OCI-LY3 (cell line): Measurements from ENCODE around the gene DHRS7.

Experiments
- H2AFZ ChIP-seq: fragments of 200-600, 300-600 bp; shearing (Covaris generic); 2 replicates; pipeline ENCODE4 v1.6.0; 2014; ENCODE audit warnings: antibody characterized with exemption, low read depth, low read length
- H3K27ac ChIP-seq: fragments of 200-600, 300-600 bp; sonication (generic); 2 replicates; pipeline ENCODE4 v1.5.1; 2014; ENCODE audit warnings: mild to moderate bottlenecking, low read length, moderate library complexity, mixed read lengths
- H3K27me3 ChIP-seq: fragments of 200-600, 300-600 bp; sonication (generic); 2 replicates; pipeline ENCODE4 v1.6.1; 2014; ENCODE audit warnings: low read depth, low read length, mixed read lengths
- H3K36me3 ChIP-seq: fragments of 200-600, 300-600 bp; sonication (generic); replicated peaks from 2 replicates; pipeline ENCODE3; 2014; ENCODE audit warnings: low read depth, low read length, mixed read lengths
- H3K4me1 ChIP-seq: fragments of 300-600, 200-600 bp; sonication (generic); 2 replicates; pipeline ENCODE4 v1.6.1; 2014; ENCODE audit warnings: low read length, mixed read lengths
- H3K4me2 ChIP-seq: fragments of 200-600, 300-600 bp; sonication (generic); 2 replicates; pipeline ENCODE4 v1.6.1; 2014; ENCODE audit warnings: low read length, mixed read lengths
- H3K4me3 ChIP-seq: fragments of 300-600, 200-600 bp; sonication (generic); 2 replicates; pipeline ENCODE4 v1.5.1; 2014; ENCODE audit warnings: antibody characterized with exemption, mild to moderate bottlenecking, low read length, moderate library complexity
- H3K79me2 ChIP-seq: fragments of 300-600, 200-600 bp; shearing (Covaris generic); 2 replicates; pipeline ENCODE4 v1.6.1; 2014; ENCODE audit warnings: mild to moderate bottlenecking, low read length, mixed read lengths
- H3K9ac ChIP-seq: fragments of 300-600, 200-600 bp; shearing (Covaris generic); 2 replicates; pipeline ENCODE4 v1.6.0; 2014; ENCODE audit warnings: mild to moderate bottlenecking, low read length, moderate library complexity
- H3K9me3 ChIP-seq: fragments of 200-600, 300-600 bp; shearing (Covaris generic); 2 replicates; pipeline ENCODE4 v1.6.1; 2014; ENCODE audit warnings: low read length, mixed read lengths; ENCODE audit not compliant: insufficient read depth
- H4K20me1 ChIP-seq: fragments of 200-600, 300-600 bp; sonication (generic); 2 replicates; pipeline ENCODE4 v1.6.1; 2016; ENCODE audit warnings: low read length, mixed read lengths; ENCODE audit not compliant: insufficient read depth
- EZH2phosphoT487 ChIP-seq: fragments of 200-600 bp; shearing (Covaris generic); IDR thresholded peaks from 2 replicates; pipeline ENCODE4 v1.6.1; 2018; ENCODE audit warnings: antibody characterized with exemption, mixed run types, low read depth
- TF ChIP-seq, protein P1 (sequence below): fragments of 200-600, 300-600 bp; sonication (generic); IDR thresholded peaks from 2 replicates; pipeline ENCODE4 v1.5.1; 2014; ENCODE audit warnings: antibody characterized with exemption, low read length, low read depth

DHRS7 gene

DNA sequence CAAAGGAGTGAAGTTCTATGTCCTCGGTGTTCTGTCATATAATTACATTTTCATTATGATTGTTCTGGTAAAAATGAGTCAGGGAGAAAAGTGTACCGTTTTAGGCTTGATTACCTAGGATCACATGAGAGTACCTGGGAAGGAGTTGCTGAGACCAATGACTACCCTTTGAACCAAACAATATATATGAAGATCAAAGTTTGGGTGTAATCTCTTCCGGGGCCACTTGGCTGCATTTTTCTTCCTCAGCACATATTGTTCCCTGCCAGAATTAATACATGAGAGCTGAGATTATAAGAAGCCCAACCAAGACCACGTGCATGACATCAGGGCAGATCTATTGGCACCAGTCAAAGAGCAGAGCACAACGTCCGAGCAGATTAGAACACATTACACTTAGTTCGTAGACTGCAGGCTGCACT lies 41.1 kb upstream of the DHRS7 start:
- Histone ChIP-seq H3K79me2 (no peaks in the 10 kb centered on the region), H4K20me1 (no peaks in the 10 kb centered on the region), H3K4me2 (peak overlapping the region; percentile 82), H3K4me3 (peak overlapping the region; percentile 7; the same call in 1 of the 2 replicates), H2AFZ (peak overlapping the region; percentile 30; the same call in 1 of the 2 replicates), H3K27ac (peak overlapping the region; percentile 93), H3K4me1 (peaks cover 65% of the 10 kb centered on the region), H3K9me3 (0 out of 2 replicates have a peak, but pooled peaks cover 1% of the 10 kb centered on the region), H3K36me3 (no peaks in the 10 kb centered on the region), H3K27me3 (no peaks in the 10 kb centered on the region), H3K9ac (peak overlapping the region; percentile 70; the same call in 1 of the 2 replicates)
- TF ChIP-seq, protein P1, sequence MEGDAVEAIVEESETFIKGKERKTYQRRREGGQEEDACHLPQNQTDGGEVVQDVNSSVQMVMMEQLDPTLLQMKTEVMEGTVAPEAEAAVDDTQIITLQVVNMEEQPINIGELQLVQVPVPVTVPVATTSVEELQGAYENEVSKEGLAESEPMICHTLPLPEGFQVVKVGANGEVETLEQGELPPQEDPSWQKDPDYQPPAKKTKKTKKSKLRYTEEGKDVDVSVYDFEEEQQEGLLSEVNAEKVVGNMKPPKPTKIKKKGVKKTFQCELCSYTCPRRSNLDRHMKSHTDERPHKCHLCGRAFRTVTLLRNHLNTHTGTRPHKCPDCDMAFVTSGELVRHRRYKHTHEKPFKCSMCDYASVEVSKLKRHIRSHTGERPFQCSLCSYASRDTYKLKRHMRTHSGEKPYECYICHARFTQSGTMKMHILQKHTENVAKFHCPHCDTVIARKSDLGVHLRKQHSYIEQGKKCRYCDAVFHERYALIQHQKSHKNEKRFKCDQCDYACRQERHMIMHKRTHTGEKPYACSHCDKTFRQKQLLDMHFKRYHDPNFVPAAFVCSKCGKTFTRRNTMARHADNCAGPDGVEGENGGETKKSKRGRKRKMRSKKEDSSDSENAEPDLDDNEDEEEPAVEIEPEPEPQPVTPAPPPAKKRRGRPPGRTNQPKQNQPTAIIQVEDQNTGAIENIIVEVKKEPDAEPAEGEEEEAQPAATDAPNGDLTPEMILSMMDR: no peak
- no peak for TF ChIP-seq EZH2phosphoT487

DNA sequence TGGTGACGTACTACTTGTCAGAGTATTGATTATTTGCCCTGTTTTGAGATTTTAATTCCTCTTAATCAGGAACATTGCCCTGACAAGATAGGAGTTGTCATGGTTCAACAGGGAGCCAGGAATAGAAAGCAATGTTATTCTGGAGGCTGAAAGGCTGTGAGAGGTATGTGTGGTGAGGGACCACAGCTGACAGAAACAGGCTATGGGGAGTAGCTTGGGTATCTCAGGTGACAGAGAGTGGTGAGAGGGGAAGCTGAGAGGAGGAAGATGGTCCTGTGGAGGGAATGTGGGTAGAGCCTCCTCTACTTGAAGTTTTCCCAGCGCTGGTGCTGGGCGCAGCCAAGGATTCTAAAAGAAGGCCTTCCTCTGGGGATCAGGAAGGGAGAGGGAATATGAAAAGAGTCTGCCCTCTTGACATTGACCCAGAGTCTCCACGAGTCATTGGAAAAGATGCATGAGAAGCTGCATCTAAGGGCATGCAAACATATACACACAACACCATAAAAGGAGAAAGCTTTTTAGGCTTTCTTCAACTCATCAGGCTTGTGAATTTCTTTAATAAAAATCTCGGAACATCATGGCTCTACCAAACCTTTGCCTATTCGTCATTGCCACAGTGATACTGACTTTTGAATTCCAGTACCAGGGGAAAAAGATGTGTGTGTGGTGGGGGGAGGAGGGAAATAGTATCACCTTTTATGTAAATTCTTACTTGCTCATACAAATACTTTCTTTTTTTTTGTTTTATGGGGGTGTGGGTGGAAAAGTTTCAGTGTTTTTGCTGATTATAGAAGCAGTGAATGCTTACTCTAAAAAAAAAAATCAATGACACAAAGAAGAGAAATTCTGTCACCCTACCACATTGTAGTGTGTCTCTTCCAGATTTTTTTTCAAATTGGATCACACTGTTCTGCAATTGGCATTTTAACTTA lies 39.9 kb upstream of the DHRS7 start:
- Histone ChIP-seq H3K27ac (peak overlapping the region; percentile 93), H4K20me1 (no peaks in the 10 kb centered on the region), H3K9ac (peak overlapping the region; percentile 70), H3K4me2 (peak overlapping the region; percentile 82), H3K4me1 (peaks cover 54% of the 10 kb centered on the region), H2AFZ (peak overlapping the region; percentile 27; the same call in 1 of the 2 replicates), H3K36me3 (no peaks in the 10 kb centered on the region), H3K27me3 (no peaks in the 10 kb centered on the region), H3K4me3 (peak overlapping the region; percentile 65), H3K79me2 (no peaks in the 10 kb centered on the region), H3K9me3 (0 out of 2 replicates have a peak, but pooled peaks cover 6% of the 10 kb centered on the region)
- TF ChIP-seq EZH2phosphoT487: no peak
- TF ChIP-seq, protein P1: no peak

DNA sequence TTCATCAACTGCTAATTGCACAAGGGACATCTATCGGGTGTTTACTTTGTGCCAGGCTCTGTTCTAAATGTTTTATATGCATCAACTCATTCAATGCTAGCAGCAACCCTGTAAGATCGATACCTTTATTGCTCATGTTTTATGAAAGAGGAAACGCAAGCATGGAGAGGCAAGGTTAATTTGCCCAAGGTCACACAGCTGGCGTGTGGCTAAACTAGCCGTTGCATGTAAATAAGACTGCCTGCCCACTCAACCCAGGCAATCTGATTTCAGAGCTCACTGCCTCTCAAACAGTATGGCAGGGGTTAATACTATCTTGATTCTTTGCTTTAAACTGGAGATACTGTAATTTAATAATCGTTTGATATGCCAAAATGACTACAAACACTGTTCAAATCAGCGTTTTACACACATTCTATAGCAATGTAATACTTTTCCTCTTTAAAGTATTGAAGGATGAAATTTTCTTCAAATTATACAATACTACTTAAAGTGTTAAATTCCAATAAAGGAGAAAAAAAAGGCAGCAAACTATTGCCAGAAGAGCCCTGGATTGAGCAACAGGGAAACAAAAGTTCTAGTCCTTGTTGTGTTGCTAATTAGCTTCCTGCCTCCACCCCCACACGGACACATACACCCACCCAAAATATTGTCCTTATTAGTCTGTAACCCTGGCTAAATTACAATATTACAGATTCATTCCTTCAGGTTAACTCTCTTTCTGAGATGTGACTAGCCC lies 39.1 kb upstream of the DHRS7 start:
- H3K9ac ChIP-seq: peak overlapping the region; percentile 70
- peak overlapping the region; percentile 82 for H3K4me2 ChIP-seq
- peaks cover 3% of the 10 kb centered on the region for H3K36me3 ChIP-seq
- TF ChIP-seq, protein P1: no peak
- TF ChIP-seq EZH2phosphoT487: no peak
- peaks cover 54% of the 10 kb centered on the region for H3K4me1 ChIP-seq
- H4K20me1 ChIP-seq: no peaks in the 10 kb centered on the region
- H2AFZ ChIP-seq: peak overlapping the region; percentile 27; the same call in 1 of the 2 replicates
- no peaks in the 10 kb centered on the region for H3K79me2 ChIP-seq
- peak overlapping the region; percentile 65 for H3K4me3 ChIP-seq
- H3K27me3 ChIP-seq: no peaks in the 10 kb centered on the region
- peaks cover 11% of the 10 kb centered on the region; the same call in 1 of the 2 replicates for H3K9me3 ChIP-seq
- H3K27ac ChIP-seq: peak overlapping the region; percentile 93

DNA sequence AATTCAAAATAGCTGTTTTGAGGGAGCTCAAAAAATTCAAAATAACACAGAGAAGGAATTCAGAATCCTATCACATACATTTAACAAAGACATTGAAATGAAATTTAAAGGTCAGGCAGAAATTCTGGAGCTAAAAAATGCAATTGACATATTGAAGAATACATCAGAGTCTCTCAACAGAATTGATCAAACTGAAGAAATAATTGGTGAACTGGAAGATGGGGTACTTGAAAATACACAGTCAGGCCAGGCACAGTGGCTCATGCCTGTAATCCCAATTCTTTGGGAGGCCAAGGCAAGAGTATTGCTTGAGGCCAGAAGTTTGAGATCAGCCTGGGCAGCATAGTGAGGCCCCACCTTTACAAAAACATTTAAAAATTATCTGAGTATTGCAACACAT lies 34.1 kb upstream of the DHRS7 start:
- Histone ChIP-seq H3K4me2 (no peak overlapping the region), H3K36me3 (peaks cover 8% of the 10 kb centered on the region), H3K27ac (no peak overlapping the region), H4K20me1 (no peaks in the 10 kb centered on the region), H3K9ac (no peak overlapping the region), H3K79me2 (no peaks in the 10 kb centered on the region), H3K4me1 (peaks cover 41% of the 10 kb centered on the region), H3K27me3 (no peaks in the 10 kb centered on the region), H3K9me3 (peaks cover 15% of the 10 kb centered on the region; the same call in 1 of the 2 replicates), H3K4me3 (no peak overlapping the region), H2AFZ (no peak overlapping the region)
- no peak for TF ChIP-seq EZH2phosphoT487
- TF ChIP-seq, protein P1: no peak
